Brain microvascular endothelial cell (primary cell): ENCODE results near the gene TBC1D23.

ENCODE experiments used
- DNase-seq: peaks from one replicate; pipeline ENCODE4 v3.0.0-alpha.2; 2020
- H3K27ac ChIP-seq: fragments of 250-450 bp; sonication (Bioruptor Pico); 2 replicates; pipeline ENCODE4 v1.5.1; 2020; ENCODE audit warnings: mild to moderate bottlenecking, moderate library complexity
- H3K27me3 ChIP-seq: fragments of 250-450 bp; sonication (Bioruptor Pico); replicated peaks from 2 replicates; pipeline ENCODE4 v1.5.1; 2020; ENCODE audit warnings: mild to moderate bottlenecking
- H3K36me3 ChIP-seq: fragments of 250-450 bp; sonication (Bioruptor Pico); replicated peaks from 2 replicates; pipeline ENCODE4 v1.5.1; 2020; ENCODE audit warnings: mild to moderate bottlenecking
- H3K4me3 ChIP-seq: 2 replicates; pipeline ENCODE4 v1.5.1; 2011; ENCODE audit warnings: low read depth, mild to moderate bottlenecking, control low read depth, low read length, moderate library complexity
- in situ Hi-C: cut with HindIII; loops from 2 replicates; pipeline ENCODE4 v1.10.0; 2017; ENCODE audit warnings: low sequenced_read_pairs, low pct_ligation_motif_present
- TF ChIP-seq, protein P1 (sequence below): IDR thresholded peaks from 2 replicates; pipeline ENCODE4 v1.5.1; 2011; ENCODE audit warnings: low read depth, mild to moderate bottlenecking, moderate library complexity, low read length, control low read depth, inconsistent platforms; ENCODE audit errors: missing control alignments

The TBC1D23 gene

DNA sequence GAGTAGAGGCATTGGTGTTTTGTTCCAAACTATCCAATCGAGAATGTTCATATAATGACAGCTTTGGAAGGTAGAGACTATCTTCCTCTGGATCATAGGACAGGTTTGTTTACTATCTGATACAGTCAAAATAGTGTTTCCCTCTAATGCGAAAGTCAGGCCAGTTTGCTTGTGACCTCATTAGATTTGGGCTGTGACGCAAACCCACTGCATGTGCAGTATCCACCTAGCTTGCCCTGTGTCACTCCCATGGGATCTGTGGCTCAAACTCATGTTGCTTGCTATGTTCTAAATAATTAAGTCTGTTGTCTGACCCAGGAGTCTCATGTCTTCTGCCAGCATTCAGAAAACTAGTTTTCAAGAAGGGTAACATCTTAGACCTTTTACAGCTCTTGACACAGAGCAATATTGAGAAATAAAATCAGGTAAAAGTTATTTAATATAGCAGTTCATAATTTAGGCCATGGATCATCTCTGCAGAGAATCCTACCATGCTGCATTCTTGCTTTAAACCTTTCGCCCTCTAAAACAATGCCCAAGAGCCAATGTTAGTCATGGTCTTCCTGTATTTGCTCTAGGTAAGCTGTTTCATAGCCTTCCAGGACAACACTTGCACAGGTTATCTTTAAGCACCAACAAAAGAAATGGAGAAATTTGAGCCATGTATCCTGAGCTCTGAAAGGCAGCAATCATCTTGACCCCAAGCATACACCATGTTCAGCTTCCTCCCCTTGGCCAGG is 100.1 kb downstream of the TBC1D23 start:
- TF ChIP-seq, protein P1, sequence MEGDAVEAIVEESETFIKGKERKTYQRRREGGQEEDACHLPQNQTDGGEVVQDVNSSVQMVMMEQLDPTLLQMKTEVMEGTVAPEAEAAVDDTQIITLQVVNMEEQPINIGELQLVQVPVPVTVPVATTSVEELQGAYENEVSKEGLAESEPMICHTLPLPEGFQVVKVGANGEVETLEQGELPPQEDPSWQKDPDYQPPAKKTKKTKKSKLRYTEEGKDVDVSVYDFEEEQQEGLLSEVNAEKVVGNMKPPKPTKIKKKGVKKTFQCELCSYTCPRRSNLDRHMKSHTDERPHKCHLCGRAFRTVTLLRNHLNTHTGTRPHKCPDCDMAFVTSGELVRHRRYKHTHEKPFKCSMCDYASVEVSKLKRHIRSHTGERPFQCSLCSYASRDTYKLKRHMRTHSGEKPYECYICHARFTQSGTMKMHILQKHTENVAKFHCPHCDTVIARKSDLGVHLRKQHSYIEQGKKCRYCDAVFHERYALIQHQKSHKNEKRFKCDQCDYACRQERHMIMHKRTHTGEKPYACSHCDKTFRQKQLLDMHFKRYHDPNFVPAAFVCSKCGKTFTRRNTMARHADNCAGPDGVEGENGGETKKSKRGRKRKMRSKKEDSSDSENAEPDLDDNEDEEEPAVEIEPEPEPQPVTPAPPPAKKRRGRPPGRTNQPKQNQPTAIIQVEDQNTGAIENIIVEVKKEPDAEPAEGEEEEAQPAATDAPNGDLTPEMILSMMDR, result no peak
- H3K27ac ChIP-seq, result no peak overlapping the region
- no peak overlapping the region for H3K4me3 ChIP-seq
- H3K36me3 ChIP-seq, result peaks cover 22% of the 10 kb centered on the region
- in situ Hi-C loops, result no loop called here
- DNase-seq, result no peak
- no peaks in the 10 kb centered on the region for H3K27me3 ChIP-seq

DNA sequence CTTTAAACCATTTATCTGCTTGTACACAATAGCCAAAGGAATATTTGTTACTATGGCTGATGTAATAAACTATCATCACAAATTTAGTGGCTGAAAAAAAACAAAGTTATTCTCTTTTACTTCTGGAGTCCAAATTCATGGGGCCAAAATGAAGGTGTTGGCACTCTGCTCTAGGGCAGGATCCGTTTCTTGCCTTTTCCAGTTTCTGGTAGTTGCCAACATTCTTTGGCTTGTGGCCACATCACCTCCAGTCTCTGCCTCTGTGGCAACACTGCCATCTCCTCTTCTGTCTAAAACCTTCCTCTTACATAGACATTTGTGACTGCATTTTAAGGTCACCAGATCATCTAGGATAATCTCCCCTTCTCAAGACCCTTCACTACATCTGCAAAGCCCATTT is 101.1 kb downstream of the TBC1D23 start:
- Histone ChIP-seq H3K4me3 (no peak overlapping the region), H3K27ac (no peak overlapping the region), H3K27me3 (no peaks in the 10 kb centered on the region), H3K36me3 (peaks cover 29% of the 10 kb centered on the region)
- DNase-seq, result no peak
- in situ Hi-C loops, result no loop called here
- TF ChIP-seq, protein P1, result no peak

DNA sequence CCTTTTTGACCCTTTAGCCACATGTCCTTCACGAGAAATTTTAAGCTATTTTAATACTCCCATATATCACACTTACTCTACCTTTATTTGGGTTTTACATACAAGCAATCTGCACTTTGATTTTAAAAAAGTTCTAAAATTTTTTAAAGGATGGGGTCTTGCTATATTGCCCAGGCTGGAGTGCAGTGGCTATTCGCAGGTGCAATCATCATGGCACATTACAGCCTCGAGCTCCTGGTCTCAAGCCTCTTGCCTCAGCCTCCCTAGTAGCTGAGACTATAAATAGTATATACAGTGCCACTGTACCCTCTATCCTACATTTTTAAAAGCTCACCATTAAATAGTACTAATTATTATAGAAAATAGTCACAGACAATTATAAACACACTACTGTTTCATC is 103.6 kb downstream of the TBC1D23 start:
- H3K27ac ChIP-seq, result no peak overlapping the region
- H3K27me3 ChIP-seq, result no peaks in the 10 kb centered on the region
- TF ChIP-seq, protein P1, result no peak
- DNase-seq, result no peak
- H3K4me3 ChIP-seq, result no peak overlapping the region
- in situ Hi-C loops, result no loop called here
- peaks cover 39% of the 10 kb centered on the region for H3K36me3 ChIP-seq

DNA sequence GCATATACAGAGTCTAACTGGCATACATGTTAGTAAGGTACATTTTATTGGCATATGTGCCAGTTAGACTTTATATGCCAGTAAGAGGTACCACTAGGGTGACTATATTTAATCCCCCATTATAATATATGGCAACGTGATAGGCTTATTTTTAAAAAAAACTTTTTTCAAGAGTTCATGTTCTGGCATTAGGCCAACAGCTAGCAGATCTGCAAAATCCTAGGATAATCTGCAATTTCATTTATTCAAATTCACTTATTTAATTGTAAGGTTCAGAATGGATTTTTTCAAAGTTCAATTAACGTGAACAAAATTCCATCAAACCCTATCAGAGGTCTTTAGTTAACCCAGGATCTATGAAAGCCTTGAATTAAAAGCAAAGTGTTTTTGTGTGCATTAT is 105.6 kb downstream of the TBC1D23 start:
- H3K4me3 ChIP-seq, result no peak overlapping the region
- no peaks in the 10 kb centered on the region for H3K27me3 ChIP-seq
- H3K36me3 ChIP-seq, result peaks cover 39% of the 10 kb centered on the region
- in situ Hi-C loops, result no loop called here
- DNase-seq, result no peak
- TF ChIP-seq, protein P1, result no peak
- no peak overlapping the region for H3K27ac ChIP-seq

DNA sequence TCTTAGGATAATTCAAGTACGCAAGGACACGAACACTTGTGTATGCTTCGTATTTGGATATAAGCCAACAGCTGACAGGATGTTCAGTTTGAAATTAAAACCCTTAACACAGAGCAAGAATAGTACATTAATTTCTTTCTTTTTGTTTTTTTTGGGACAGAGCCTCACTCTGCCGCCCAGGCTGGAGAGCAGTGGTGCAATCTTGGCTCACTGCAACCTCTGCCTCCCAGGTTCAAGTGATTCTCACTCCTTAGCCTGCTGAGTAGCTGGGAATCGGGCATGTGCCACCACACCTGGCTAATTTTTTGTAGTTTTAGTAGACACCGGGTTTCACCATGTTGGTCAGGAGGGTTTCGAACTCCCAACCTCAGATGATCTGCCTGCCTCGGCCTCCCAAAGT is 107.6 kb downstream of the TBC1D23 start:
- DNase-seq, result no peak
- Histone ChIP-seq H3K27ac (no peak overlapping the region), H3K36me3 (peaks cover 32% of the 10 kb centered on the region), H3K27me3 (no peaks in the 10 kb centered on the region), H3K4me3 (no peak overlapping the region)
- in situ Hi-C loops, result no loop called here
- TF ChIP-seq, protein P1, result no peak

DNA sequence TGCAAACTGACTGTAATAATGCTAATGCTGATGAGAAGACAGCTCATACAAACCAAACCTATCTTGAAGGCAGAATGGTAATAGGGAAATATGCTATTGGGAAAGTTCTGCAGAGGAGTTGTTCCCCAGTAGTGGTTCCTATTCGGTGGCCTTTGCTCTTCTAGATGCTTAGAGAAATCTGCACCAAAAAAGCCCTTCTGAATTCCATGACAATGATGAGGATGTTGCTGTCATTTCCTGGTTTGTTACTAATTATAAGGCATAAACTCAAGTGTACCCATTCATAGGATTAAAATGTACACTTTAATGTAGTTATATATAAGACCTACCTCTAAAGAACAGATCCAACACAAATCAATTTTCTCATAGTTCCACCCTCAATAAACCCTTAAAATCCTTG is 110.0 kb downstream of the TBC1D23 start:
- H3K27ac ChIP-seq, result no peak overlapping the region
- H3K36me3 ChIP-seq, result peaks cover 27% of the 10 kb centered on the region

More for the DNA sequence above, 110.0 kb downstream of the TBC1D23 start:
- H3K4me3 ChIP-seq, result no peak overlapping the region
- no peak for DNase-seq
- no peaks in the 10 kb centered on the region for H3K27me3 ChIP-seq
- in situ Hi-C loops, result no loop called here
- TF ChIP-seq, protein P1, result no peak
